Trophoblast cell (in vitro differentiated cells and primary cell): ENCODE data around the gene CACNA1C.
A peak's percentile ranks its signal among the peaks of the same experiment; 100 is the strongest.

Experiments
- DNase-seq, 2 donors: peaks; one replicate each; pipeline ENCODE4 v3.0.0-alpha.2; 2016
- H2AFZ ChIP-seq: 2 replicates; pipeline ENCODE4 v1.6.1; 2013; ENCODE audit warnings: low read length, moderate library complexity, mild to moderate bottlenecking; ENCODE audit not compliant: insufficient read depth, poor library complexity
- H2AK5ac ChIP-seq: 2 replicates; pipeline ENCODE4 v1.6.1; 2013; ENCODE audit warnings: mild to moderate bottlenecking, low read length
- H2BK120ac ChIP-seq: 2 replicates; pipeline ENCODE4 v1.6.1; 2013; ENCODE audit warnings: low read length, mild to moderate bottlenecking, moderate library complexity; ENCODE audit not compliant: insufficient read depth, poor library complexity
- H2BK12ac ChIP-seq: 2 replicates; pipeline ENCODE4 v1.6.1; 2013; ENCODE audit warnings: mild to moderate bottlenecking, low read length, moderate library complexity
- H2BK5ac ChIP-seq: 2 replicates; pipeline ENCODE4 v1.6.1; 2013; ENCODE audit warnings: low read length, low read depth, moderate library complexity, mild to moderate bottlenecking; ENCODE audit not compliant: poor library complexity
- H3K14ac ChIP-seq: 2 replicates; pipeline ENCODE4 v1.6.1; 2013; ENCODE audit warnings: mild to moderate bottlenecking, low read length
- H3K18ac ChIP-seq: 2 replicates; pipeline ENCODE4 v1.6.1; 2013; ENCODE audit warnings: mild to moderate bottlenecking, low read length
- H3K23ac ChIP-seq: 2 replicates; pipeline ENCODE4 v1.6.1; 2013; ENCODE audit warnings: low read length
- H3K27ac ChIP-seq: 2 replicates; pipeline ENCODE4 v1.5.1; 2013; ENCODE audit warnings: low read depth, mild to moderate bottlenecking, inconsistent platforms, low read length, moderate library complexity
- H3K27me3 ChIP-seq: 2 replicates; pipeline ENCODE4 v1.6.1; 2013; ENCODE audit warnings: inconsistent platforms, mild to moderate bottlenecking, low read length, moderate library complexity; ENCODE audit not compliant: insufficient read depth
- H3K36me3 ChIP-seq, 2 experiments: 1 replicate in 1 of 2; 2 replicates in 1 of 2; pipeline ENCODE4 v1.6.1; 2013; ENCODE audit warnings: low read length in 2 of 2, mild to moderate bottlenecking in 2 of 2, moderate library complexity in 1 of 2; ENCODE audit not compliant: insufficient read depth in 2 of 2, control insufficient read depth in 1 of 2
- H3K4ac ChIP-seq: 2 replicates; pipeline ENCODE4 v1.6.1; 2013; ENCODE audit warnings: low read depth, mild to moderate bottlenecking, low read length, moderate library complexity
- H3K4me1 ChIP-seq, 2 experiments: 1 replicate in 1 of 2; 2 replicates in 1 of 2; pipeline ENCODE4 v1.6.1; 2013; ENCODE audit warnings: low read length in 2 of 2, mild to moderate bottlenecking in 2 of 2, moderate library complexity in 1 of 2; ENCODE audit not compliant: insufficient read depth in 2 of 2, control insufficient read depth in 1 of 2
- H3K4me2 ChIP-seq: 2 replicates; pipeline ENCODE4 v1.6.1; 2013; ENCODE audit warnings: inconsistent platforms, mild to moderate bottlenecking, low read length, moderate library complexity
- H3K4me3 ChIP-seq: 2 replicates; pipeline ENCODE4 v1.5.1; 2013; ENCODE audit warnings: mild to moderate bottlenecking, low read depth, low read length, inconsistent platforms
- H3K79me1 ChIP-seq: one replicate; pipeline ENCODE4 v1.6.1; 2013; ENCODE audit warnings: low read length
- H3K79me2 ChIP-seq: 2 replicates; pipeline ENCODE4 v1.6.1; 2013; ENCODE audit warnings: low read length, mild to moderate bottlenecking; ENCODE audit not compliant: control insufficient read depth, insufficient read depth, poor library complexity
- H3K9ac ChIP-seq: 2 replicates; pipeline ENCODE4 v1.6.1; 2013; ENCODE audit warnings: mild to moderate bottlenecking, low read length
- H3K9me3 ChIP-seq: 2 replicates; pipeline ENCODE4 v1.6.1; 2013; ENCODE audit warnings: low read depth, mild to moderate bottlenecking, control low read depth, inconsistent platforms, low read length; ENCODE audit not compliant: insufficient read depth
- H4K12ac ChIP-seq: 2 replicates; pipeline ENCODE4 v1.6.1; 2013; ENCODE audit warnings: low read depth, mild to moderate bottlenecking, low read length, moderate library complexity
- H4K8ac ChIP-seq: 2 replicates; pipeline ENCODE4 v1.6.1; 2013; ENCODE audit warnings: low read depth, mild to moderate bottlenecking, low read length, moderate library complexity
- H4K91ac ChIP-seq: one replicate; pipeline ENCODE4 v1.6.1; 2013; ENCODE audit warnings: low read depth, mild to moderate bottlenecking, low read length, moderate library complexity
- WGBS: extraction: QIAGEN DNeasy Blood & Tissue Kit; methylation state at CpG from one replicate; pipeline ENCODE4 v1.1.7; 2013; ENCODE audit warnings: missing lambda C conversion rate; ENCODE audit not compliant: insufficient read length, insufficient coverage; ENCODE audit errors: extremely low coverage; 5-methylcytosine and 5-hydroxymethylcytosine counted together

Gene CACNA1C

DNA sequence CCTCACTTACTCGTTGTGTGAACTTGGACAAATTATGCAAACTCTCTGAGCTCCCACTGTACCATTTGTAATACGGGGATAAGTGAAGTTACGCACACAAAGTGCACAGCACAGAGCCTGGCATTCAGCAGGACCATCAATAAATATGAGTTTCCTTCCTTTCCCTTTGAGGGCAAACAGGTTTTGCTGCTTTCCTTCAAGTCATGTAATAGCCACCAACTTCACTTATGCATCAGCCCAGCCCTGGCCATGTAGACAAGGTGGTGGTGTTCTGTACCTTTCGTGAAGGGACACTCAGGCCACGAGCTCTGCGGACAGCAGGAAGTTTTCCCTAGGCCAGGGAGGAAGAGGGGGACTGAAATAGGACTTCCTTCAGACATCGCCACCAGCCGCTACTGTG lies 272.7 kb downstream of the CACNA1C start:
- Histone ChIP-seq H3K9ac (no peak overlapping the region), H3K18ac (no peak overlapping the region), H3K36me3 (no peaks in the 10 kb centered on the region), H4K8ac (no peak overlapping the region), H2BK5ac (no peak overlapping the region), H3K79me1 (peaks cover 4% of the 10 kb centered on the region), H3K4me3 (no peak overlapping the region), H2AK5ac (no peak overlapping the region), H4K12ac (no peak overlapping the region), H3K14ac (peak overlapping the region; percentile 19), H2BK120ac (peak overlapping the region; percentile 13), H3K79me2 (peaks cover 2% of the 10 kb centered on the region), H3K4ac (no peak overlapping the region), H2AFZ (no peak overlapping the region), H3K23ac (no peak overlapping the region), H4K91ac (peak overlapping the region; percentile 15), H3K27me3 (no peaks in the 10 kb centered on the region), H3K4me1 (peaks cover 21 to 29% of the 10 kb centered on the region in 2 experiments), H3K4me2 (no peak overlapping the region), H2BK12ac (peak overlapping the region; percentile 4), H3K9me3 (peaks cover 3% of the 10 kb centered on the region), H3K27ac (peak overlapping the region; percentile 5)
- DNase-seq: peak in 1 of 2 donors; percentile 22
- no CpG with 5 or more reads among the region's 8 CpGs for WGBS

DNA sequence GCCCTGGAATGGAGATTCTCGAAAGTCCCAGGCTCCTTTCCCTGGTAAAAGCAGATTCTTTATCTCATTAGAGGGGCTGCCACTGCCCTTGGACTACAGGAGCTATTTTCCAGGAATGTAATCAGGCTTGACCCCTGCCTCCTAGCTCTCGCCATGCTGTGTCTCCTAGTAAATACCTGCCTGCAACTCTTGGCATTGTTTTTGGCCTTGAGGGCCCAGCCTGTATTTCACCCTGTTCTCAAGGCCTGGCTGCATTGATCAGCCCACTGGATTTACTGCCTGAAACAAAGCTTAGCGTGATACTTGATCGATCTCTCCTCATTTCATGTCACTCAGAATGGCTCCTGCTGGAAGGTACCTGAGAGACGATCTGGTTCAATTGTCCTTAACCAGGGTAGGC lies 273.7 kb downstream of the CACNA1C start:
- Histone ChIP-seq H3K23ac (no peak overlapping the region), H2BK120ac (no peak overlapping the region), H3K9me3 (peaks cover 3% of the 10 kb centered on the region), H3K4ac (no peak overlapping the region), H4K12ac (no peak overlapping the region), H3K14ac (no peak overlapping the region), H3K27me3 (no peaks in the 10 kb centered on the region), H3K18ac (no peak overlapping the region), H2BK5ac (no peak overlapping the region), H3K4me3 (no peak overlapping the region), H3K9ac (no peak overlapping the region), H3K36me3 (no peaks in the 10 kb centered on the region), H3K27ac (no peak overlapping the region), H2AK5ac (no peak overlapping the region), H4K91ac (no peak overlapping the region), H2AFZ (no peak overlapping the region), H4K8ac (no peak overlapping the region), H3K4me2 (no peak overlapping the region), H3K79me2 (no peaks in the 10 kb centered on the region), H3K4me1 (peaks cover 19 to 26% of the 10 kb centered on the region in 2 experiments), H3K79me1 (peaks cover 4% of the 10 kb centered on the region), H2BK12ac (no peak overlapping the region)
- WGBS: no CpG with 5 or more reads among the region's 5 CpGs
- peak in 1 of 2 donors; percentile 29 for DNase-seq

DNA sequence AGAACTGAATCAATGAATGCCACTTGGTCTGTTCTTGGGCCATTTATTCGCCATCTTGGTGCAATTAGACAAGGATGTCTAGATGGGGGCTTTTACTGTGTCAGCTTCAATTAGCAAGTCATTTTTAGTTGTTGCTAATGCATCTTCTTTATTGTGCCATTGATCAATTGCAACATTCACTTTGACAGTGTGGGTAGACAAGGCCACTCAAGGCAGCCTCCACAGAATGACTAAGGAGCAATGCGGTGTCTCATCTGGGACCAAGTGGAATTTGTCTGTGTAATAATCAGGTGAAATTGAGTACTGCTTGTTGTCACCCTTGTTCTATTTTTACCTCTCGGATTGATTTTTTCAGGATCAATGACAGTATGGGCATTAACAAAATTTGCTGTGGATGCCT lies 275.9 kb downstream of the CACNA1C start:
- no peak overlapping the region for H4K12ac ChIP-seq
- H2BK120ac ChIP-seq: no peak overlapping the region
- no peak overlapping the region for H4K8ac ChIP-seq
- no peak overlapping the region for H3K4me3 ChIP-seq
- no peaks in the 10 kb centered on the region for H3K27me3 ChIP-seq
- no peak overlapping the region for H4K91ac ChIP-seq
- DNase-seq: no peak
- H2AFZ ChIP-seq: no peak overlapping the region
- H3K4me1 ChIP-seq: peaks cover 15 to 29% of the 10 kb centered on the region in 2 experiments
- no peaks in the 10 kb centered on the region for H3K79me2 ChIP-seq
- H3K18ac ChIP-seq: no peak overlapping the region
- no peak overlapping the region for H2BK12ac ChIP-seq
- no peak overlapping the region for H2BK5ac ChIP-seq
- peaks cover 3% of the 10 kb centered on the region for H3K9me3 ChIP-seq
- no peak overlapping the region for H3K27ac ChIP-seq
- peaks cover 8% of the 10 kb centered on the region for H3K79me1 ChIP-seq
- no peaks in the 10 kb centered on the region for H3K36me3 ChIP-seq
- H3K23ac ChIP-seq: no peak overlapping the region
- no peak overlapping the region for H2AK5ac ChIP-seq
- no peak overlapping the region for H3K4ac ChIP-seq
- no peak overlapping the region for H3K4me2 ChIP-seq
- WGBS: no CpG with 5 or more reads among the region's 3 CpGs
- H3K9ac ChIP-seq: no peak overlapping the region
- H3K14ac ChIP-seq: no peak overlapping the region

GRCh38 chr12:2329661-2330210 lies 276.9 kb downstream of the CACNA1C start:
- peaks cover 10% of the 10 kb centered on the region for H3K79me1 ChIP-seq
- no CpG with 5 or more reads among the region's 7 CpGs for WGBS
- H3K4me3 ChIP-seq: no peak overlapping the region
- no peaks in the 10 kb centered on the region for H3K36me3 ChIP-seq
- H3K14ac ChIP-seq: no peak overlapping the region
- no peak overlapping the region for H2AFZ ChIP-seq
- no peak overlapping the region for H3K9ac ChIP-seq
- H3K27ac ChIP-seq: no peak overlapping the region
- H3K79me2 ChIP-seq: no peaks in the 10 kb centered on the region
- H4K91ac ChIP-seq: no peak overlapping the region
- H2AK5ac ChIP-seq: no peak overlapping the region
- no peak overlapping the region for H2BK5ac ChIP-seq
- no peak overlapping the region for H4K12ac ChIP-seq
- H3K9me3 ChIP-seq: peaks cover 3% of the 10 kb centered on the region
- H3K18ac ChIP-seq: no peak overlapping the region
- no peak overlapping the region for H2BK12ac ChIP-seq
- no peak for DNase-seq
- H3K4ac ChIP-seq: no peak overlapping the region
- no peak overlapping the region for H3K23ac ChIP-seq
- no peak overlapping the region for H2BK120ac ChIP-seq
- peaks cover 13 to 23% of the 10 kb centered on the region in 2 experiments for H3K4me1 ChIP-seq
- H3K4me2 ChIP-seq: no peak overlapping the region
- no peaks in the 10 kb centered on the region for H3K27me3 ChIP-seq
- H4K8ac ChIP-seq: no peak overlapping the region
